Stimulated activated CD4-positive, alpha-beta T cell treated with anti-CD3 and anti-CD28 coated beads, TNF-alpha, amount 100 ng/mL, for 1 hour (primary cell): ENCODE measurements around the gene MLN.
"Not testable (repeated sequence)": the region's sequence is repeated elsewhere in the genome, so short reads cannot be mapped to it uniquely, and the experiment has no call there.

Source experiments
- DNase-seq, 3 donors: peaks; one replicate each; pipeline ENCODE4 v3.0.0-alpha.2; 2020; ENCODE audit warnings: low read depth in 3 of 3, low spot score in 1 of 3

Gene MLN

DNA sequence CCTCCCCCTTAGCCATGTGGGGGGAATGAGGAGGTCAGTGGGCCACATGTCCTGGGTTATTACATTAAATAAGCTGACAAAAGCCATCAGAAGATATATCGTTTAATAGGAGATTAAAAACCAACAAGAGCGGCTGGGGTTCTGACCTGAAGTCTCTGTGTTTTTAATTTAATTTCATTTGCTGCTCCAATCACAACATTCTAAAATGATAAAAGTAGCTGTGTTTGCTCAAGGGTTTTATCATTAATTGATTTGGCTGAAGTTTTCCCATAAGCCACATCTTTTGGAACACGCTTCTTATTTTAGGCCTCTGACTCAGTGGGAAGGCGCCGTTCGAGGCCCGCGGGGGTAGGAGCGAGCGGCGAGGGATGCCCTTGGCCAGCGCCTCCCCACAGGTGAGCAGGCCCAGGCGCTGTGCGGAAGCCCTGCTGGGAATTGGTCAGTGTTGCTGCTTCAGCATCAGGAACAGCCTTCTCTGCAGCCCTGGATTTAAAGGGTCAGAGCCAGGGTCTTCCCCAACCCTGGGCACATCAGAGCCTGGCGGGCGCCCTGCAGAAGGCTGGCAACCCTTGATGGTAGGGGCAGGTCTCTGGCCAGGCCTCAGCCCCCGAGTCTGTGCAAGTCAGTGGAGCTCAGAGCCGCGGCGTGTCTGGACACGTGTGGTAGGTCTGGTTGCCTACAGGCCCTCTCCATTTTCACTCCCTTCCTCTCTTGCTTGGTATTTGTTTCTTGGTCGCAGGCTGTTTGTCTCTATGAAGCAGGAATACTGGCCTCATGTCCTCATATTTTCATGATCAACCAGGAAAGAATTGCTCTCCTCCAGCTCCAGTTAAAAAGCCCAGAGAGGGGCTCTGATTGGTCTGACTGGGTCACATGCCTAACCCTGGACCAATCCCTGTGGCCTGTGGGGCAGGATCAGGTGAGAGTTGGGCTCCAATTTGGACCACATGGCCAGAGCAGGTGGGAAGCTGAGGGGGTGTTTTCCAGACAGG lies 30.9 kb upstream of the MLN start:
- DNase-seq, result no peak

GRCh38 chr6:33833599-33833998 lies 29.8 kb upstream of the MLN start:
- no peak for DNase-seq

DNA sequence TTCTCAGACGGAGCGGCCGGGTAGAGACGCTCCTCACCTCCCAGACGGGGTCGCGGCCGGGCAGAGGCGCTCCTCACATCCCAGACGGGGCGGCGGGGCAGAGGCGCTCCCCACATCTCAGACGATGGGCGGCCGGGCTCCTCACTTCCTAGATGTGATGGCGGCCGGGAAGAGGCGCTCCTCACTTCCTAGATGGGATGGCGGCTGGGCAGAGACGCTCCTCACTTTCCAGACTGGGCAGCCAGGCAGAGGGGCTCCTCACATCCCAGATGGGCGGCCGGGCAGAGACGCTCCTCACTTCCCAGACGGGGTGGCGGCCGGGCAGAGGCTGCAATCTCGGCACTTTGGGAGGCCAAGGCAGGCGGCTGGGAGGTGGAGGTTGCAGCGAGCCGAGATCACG lies 29.0 kb upstream of the MLN start:
- not testable (repeated sequence) for DNase-seq

DNA sequence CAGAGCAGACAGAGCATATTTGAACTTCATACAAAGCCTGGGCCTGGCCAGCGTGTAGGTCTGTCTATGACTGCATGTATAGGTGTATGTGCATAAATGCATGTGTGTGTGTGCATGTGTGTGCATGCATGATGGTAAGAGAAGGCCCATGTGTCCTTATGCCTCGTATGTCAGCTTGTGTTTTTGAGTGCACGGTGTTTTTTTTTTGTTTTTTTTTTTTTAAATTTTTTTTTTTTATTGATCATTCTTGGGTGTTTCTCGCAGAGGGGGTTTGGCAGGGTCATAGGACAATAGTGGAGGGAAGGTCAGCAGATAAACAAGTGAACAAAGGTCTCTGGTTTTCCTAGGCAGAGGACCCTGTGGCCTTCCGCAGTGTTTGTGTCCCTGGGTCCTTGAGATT lies 27.9 kb upstream of the MLN start:
- not testable (repeated sequence) for DNase-seq

DNA sequence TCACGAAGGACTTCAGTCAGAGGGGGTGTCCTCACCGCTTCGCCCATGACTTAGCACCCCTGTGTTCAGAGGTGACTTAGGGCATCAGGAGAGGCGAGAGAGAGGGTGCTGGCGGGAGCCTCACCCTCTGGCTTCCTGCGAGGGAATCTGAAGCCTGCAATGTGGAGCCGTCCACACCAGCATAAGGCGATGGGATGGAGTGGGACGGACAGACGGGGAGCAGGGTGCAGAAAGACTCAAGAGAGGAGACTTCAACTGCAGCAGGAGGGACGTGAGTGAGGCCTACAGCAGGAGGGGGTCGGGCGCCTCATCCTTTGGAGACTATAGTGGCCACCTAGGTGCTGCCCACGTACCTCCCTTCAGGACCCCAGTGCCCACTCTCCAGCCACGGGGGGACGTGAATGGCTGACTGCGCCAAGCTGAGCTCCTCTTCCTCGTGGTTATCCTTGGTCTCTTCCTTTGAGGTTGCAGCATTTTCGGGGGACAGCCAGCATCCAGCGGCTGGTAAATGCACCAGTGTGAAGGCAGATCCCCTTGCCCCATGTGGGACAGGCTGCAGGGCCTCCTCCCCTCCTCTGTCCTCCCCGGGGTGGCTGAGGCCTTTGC lies 26.9 kb upstream of the MLN start:
- no peak for DNase-seq

- no peak for DNase-seq
These were observed 25.2 kb upstream of the MLN start for GRCh38 chr6:33828764-33829731.

GRCh38 chr6:33828452-33828763 lies 24.6 kb upstream of the MLN start:
- DNase-seq, result no peak

GRCh38 chr6:33827546-33828451 lies 24.0 kb upstream of the MLN start:
- no peak for DNase-seq

DNA sequence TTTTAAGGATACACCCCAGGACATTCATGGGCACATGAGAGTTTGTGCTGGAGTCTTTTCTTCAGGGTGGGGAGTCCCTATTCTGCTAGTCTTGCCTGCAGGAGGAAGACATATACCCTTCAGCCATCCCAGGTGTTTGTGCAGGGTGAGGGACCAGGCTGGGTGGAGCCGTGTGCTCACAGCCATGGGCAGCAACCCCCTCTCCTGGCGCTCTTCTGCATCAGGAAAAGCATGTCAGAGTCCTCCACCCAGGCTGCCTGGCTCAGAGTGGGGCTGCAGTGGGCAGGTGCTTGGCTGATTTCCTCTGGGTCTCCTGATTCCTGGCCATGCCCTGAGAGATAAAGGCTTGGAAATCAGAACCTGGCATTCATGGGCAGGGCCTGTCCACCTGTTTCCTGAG lies 22.7 kb upstream of the MLN start:
- no peak for DNase-seq

DNA sequence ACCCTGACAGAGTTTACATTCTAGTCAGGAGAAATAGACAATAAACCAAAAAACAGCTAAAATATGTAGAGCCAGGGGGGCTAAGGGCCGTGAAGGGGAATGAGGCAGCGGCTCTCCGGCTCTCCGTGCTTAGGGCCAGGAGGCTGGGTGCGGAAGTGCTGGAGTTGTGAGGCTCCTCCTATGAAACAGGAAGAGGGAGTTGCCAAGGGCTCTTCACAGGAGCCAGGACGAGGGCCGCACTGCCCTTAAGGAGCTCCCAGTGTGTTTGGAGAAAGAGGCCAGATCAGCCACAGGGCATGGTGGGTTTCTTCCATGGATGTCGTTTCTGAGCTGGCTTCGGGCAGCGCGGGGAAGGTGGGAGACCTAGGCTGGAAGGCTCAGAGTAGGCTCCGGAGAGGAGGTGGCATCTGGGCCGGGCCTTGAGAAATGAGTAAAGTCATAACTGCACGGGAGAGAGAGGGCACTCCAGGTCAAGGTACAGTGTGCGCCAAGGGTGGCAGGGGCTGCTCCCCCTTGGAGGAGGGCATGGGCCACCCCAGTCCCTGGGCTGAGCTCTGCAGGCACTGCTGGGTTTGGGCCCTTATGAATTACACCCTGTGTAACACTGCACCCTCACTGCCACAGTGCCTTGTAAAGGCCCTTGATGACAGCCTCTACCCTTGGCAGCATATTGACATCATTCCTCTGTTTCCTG lies 20.8 kb upstream of the MLN start:
- DNase-seq, result no peak

DNA sequence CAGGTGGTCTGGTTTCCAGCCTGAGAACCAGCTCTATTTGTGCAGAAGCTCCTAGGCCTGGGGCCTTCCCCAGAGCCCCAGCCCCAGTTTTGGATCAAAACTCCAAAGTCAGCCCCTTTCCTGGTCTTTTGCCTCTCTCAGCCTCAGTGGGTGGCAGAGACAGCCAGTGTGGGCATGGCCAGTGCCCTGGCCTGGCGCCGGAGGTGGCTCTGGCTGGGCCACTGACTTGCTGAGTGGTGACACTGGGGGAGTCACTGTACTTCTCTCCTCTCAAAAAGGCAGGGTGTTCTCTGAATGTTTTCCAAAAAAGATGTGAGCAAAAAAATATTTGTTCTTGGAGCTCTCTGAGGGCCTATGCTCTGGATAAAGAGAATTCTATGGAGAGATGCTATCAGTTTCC lies 20.0 kb upstream of the MLN start:
- DNase-seq, result no peak

DNA sequence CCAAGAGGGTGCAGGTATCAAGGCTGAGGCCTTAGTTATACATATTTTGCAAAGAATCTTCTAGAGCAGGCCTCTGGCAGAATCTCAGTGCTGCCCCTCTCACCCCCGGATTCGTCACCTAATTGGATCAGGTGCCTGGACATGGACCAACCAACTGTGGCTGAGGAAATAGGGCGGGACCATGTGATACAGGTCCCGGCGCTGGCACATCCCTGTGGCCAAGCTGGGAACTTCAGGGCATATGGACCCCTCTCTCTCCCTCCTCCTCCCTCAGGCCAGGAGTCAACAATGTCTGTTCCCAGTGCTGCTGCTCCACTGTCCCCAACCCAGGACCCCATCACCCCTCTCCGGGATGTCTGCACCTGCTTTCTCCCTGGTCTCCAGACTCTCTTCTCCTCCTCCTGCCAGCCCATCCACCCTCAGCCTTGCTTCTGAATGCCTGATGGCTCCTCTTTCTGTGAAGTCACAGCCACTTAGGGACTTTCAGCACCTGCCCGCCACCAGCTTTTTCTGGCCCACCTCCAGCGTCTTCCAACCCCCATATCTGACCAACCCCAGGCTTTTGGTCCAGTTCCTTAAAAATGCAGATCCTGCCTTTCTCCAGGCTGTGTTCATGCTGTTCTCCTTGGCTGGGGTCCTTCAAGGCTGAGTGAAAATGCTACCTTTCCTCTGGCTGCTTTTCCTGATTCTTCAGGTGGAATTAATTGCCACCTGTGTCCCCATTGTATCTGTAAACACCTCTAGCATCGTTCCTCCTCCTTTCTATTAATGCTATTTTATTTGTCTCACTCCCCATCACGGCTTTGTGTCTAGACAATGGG lies 19.0 kb upstream of the MLN start:
- DNase-seq, result no peak

DNA sequence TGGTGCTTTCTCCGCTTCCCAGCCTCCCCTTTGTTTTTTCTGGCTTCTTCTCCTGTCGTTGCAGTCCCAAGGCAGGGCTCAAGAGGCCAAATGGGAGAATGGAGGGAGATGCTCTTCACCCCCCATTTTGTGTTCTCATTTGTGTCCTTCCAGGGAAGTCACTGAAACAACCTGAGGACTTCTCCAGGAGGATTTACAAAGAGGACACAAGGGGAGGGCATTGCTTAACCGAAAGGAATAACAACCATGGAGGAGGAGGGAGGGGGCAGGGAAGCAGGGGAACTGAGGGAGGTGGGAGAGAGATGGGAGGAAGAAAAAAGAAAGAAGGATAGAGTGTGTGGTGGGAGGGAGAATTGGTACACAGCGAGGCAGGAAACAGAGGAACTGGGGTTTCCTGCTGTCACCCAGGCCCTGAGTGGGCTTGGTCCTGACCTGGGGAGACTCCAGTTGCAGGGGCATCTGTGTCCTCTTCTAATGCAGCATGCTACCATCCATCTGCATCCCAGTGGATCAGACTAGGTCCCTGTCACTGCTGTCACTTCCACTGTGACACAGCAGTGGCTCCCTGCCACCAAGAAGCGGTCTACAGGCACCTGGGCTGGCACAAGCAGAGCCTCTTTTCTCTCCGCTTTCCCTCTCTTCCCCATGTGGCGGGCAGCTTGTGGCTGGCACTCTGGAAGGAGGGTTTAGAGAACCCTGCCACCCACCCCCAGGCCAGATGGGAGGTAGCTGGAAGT lies 17.1 kb upstream of the MLN start:
- DNase-seq, result no peak

DNA sequence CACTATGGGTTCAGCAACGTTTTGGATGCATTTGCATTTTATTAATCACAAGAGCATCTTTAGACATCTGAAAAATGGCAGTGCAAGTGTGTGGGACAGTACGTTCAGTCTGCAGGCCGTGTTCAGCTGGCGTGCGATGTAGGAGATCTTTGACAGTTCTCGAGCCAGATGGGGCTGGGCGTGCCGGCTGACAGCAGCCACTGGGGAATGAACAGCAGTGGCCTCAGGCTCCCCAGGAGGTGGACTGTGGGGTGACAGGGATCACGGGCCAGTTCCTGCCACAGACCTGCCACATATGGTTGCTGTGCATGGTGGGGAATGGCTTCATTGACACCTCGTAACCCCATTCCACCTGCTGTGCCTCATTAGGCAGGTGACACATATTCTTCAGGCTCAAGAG lies 16.4 kb upstream of the MLN start:
- no peak for DNase-seq

GRCh38 chr6:33819021-33819420 lies 15.2 kb upstream of the MLN start:
- DNase-seq, result no peak

DNA sequence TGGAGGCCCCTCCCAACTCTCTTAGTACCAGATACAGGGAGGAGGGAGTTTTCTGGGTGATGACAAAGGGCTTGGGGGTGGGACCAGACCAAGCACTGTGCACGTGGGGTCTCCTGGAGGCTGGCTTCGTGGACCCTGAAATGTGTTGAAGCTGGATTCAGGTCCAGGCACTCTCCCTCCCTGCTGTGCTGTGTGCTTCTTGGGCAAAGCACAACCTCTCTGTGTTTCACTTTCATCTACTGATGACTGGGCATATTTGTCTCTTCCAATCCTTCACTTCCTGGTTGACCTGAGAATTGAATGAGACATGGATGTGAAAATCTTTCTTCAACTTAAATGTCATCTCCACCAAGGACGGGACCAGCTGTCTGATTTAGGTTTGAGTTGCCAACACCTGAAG lies 14.5 kb upstream of the MLN start:
- DNase-seq, result no peak

DNA sequence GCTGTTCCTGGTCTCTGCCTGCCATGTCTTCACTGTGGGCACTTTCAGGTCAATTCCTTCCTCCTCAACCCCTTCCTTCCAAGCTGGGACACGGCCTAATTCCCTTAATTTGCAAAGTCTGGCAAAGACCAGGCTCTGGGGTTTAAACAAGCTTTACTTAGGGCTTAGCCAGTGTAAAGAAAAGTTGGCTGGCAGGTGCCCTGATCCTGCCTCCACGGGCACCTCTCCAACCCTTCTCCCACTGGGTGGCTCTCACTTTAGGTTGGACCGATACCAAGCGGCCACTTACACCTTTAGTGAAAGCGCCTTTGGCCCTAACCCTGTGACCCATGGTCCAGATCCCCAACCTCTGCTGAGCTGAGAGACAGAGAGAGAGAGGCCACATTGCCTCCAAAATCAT lies 13.7 kb upstream of the MLN start:
- DNase-seq, result no peak

GRCh38 chr6:33816911-33817310 lies 13.1 kb upstream of the MLN start:
- no peak for DNase-seq
